Upper lobe of left lung (tissue), 4 donors: Measurements from ENCODE around the gene SLC2A3.

ENCODE experiments used
- CTCF ChIP-seq, 6 experiments: fragments of 450-650 bp in 4 of 6; fragments of 200-600 bp in 2 of 6; sonication (generic) in 2 of 6; IDR thresholded peaks; one replicate each; pipeline ENCODE4 v1.5.1; 2016 to 2019; ENCODE audit warnings: antibody characterized with exemption in 6 of 6
- EP300 ChIP-seq, 4 donors: sonication (generic); formaldehyde crosslinking; IDR thresholded peaks; one replicate each; pipeline ENCODE4 v1.5.1; 2017; ENCODE audit warnings: antibody characterized with exemption in 4 of 4, control low read depth in 2 of 4
- POLR2A ChIP-seq, 4 donors: fragments of 450-650 bp; IDR thresholded peaks; one replicate each; pipeline ENCODE4 v1.5.1; 2016 to 2017; ENCODE audit warnings: antibody characterized with exemption in 4 of 4, mild to moderate bottlenecking in 2 of 4
- POLR2AphosphoS5 ChIP-seq, 2 donors: sonication (generic); formaldehyde crosslinking; IDR thresholded peaks; one replicate each; pipeline ENCODE4 v1.5.1; 2017; ENCODE audit warnings: antibody characterized with exemption in 2 of 2

GRCh38 chr12:7947011-7947410 is 11.0 kb upstream of the SLC2A3 start:
- TF ChIP-seq POLR2A (IDR thresholded peaks at IDR 0.05) (no peak), CTCF (IDR thresholded peaks at IDR 0.05) (no peak), EP300 (IDR thresholded peaks at IDR 0.05) (no peak), POLR2AphosphoS5 (IDR thresholded peaks at IDR 0.05) (no peak)
